B cell (primary cell): ENCODE measurements around the gene APOO.

Experiments
- EZH2 ChIP-seq: IDR thresholded peaks from 2 replicates; pipeline ENCODE4 v1.6.1; 2012; ENCODE audit warnings: borderline replicate concordance, low read depth, mild to moderate bottlenecking, moderate library complexity, low read length; ENCODE audit not compliant: insufficient read depth, poor library complexity, severe bottlenecking
- TF ChIP-seq, protein P1 (sequence below): fragments of 200-600 bp; IDR thresholded peaks from one replicate; pipeline ENCODE4 v1.8.0; 2022; ENCODE audit warnings: antibody characterized with exemption, mild to moderate bottlenecking

DNA sequence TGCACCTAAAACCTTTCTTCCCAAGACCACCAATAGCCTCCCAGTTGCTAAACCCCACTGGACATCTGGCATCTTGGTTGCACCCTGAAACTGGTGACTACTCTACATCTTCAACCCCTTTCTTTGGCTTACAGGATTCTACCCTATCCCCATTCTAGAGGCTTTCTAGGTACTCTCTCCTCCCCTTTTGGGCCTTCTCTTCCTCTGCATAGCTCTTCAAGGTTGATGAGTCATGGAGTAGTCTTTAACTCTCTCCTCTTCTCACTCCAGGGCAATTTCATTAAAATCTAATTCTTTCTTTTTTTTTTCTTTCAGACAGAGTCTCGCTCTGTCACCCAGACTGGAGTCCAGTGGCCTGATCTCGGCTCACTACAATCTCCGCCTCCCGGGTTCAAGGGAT lies 16.8 kb downstream of the APOO start:
- TF ChIP-seq, protein P1, sequence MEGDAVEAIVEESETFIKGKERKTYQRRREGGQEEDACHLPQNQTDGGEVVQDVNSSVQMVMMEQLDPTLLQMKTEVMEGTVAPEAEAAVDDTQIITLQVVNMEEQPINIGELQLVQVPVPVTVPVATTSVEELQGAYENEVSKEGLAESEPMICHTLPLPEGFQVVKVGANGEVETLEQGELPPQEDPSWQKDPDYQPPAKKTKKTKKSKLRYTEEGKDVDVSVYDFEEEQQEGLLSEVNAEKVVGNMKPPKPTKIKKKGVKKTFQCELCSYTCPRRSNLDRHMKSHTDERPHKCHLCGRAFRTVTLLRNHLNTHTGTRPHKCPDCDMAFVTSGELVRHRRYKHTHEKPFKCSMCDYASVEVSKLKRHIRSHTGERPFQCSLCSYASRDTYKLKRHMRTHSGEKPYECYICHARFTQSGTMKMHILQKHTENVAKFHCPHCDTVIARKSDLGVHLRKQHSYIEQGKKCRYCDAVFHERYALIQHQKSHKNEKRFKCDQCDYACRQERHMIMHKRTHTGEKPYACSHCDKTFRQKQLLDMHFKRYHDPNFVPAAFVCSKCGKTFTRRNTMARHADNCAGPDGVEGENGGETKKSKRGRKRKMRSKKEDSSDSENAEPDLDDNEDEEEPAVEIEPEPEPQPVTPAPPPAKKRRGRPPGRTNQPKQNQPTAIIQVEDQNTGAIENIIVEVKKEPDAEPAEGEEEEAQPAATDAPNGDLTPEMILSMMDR, result no peak
- TF ChIP-seq EZH2, result no peak
